ENCODE data around the gene HRC. TPM values are rescaled to one million over a fixed set of nuclear protein-coding genes. Genes with fewer than 3 reads are reported as not detected.

The HRC gene
- total RNA-seq, 1 donor from 2014 or later: 0.72 TPM

DNA sequence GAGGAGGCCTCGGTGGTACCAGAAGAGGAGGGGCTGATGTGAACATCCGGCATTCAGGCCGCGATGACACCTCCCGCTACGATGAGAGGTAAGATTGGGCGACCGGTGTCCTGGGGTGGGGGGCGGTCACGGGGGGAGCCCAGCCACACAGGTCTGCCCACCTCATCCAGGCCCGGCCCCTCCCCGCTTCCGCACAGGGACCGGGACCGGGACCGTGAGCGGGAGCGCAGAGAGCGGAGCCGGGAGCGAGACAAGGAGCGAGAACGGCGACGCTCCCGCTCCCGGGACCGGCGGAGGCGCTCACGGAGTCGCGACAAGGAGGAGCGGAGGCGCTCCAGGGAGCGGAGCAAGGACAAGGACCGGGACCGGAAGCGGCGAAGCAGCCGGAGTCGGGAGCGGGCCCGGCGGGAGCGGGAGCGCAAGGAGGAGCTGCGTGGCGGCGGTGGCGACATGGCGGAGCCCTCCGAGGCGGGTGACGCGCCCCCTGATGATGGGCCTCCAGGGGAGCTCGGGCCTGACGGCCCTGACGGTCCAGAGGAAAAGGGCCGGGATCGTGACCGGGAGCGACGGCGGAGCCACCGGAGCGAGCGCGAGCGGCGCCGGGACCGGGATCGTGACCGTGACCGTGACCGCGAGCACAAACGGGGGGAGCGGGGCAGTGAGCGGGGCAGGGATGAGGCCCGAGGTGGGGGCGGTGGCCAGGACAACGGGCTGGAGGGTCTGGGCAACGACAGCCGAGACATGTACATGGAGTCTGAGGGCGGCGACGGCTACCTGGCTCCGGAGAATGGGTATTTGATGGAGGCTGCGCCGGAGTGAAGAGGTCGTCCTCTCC, 47.4 kb downstream of the HRC start:
- H3K27ac Mint-ChIP-seq (ENCODE audit: unreplicated experiment): no peak overlapping the region
- H3K4me3 Mint-ChIP-seq (ENCODE audit: unreplicated experiment): no peak overlapping the region
- peaks cover 20% of the 10 kb centered on the region for H3K4me1 Mint-ChIP-seq (ENCODE audit: unreplicated experiment)
- H3K27me3 Mint-ChIP-seq (ENCODE audit: unreplicated experiment): peaks cover 10% of the 10 kb centered on the region
- H3K36me3 Mint-ChIP-seq (ENCODE audit: low read depth, unreplicated experiment): peaks cover 24% of the 10 kb centered on the region
- no peaks in the 10 kb centered on the region for H3K9me3 Mint-ChIP-seq (ENCODE audit: unreplicated experiment)
- DNase-seq (ENCODE audit: low spot score): no peak
- TF ChIP-seq, protein P1, sequence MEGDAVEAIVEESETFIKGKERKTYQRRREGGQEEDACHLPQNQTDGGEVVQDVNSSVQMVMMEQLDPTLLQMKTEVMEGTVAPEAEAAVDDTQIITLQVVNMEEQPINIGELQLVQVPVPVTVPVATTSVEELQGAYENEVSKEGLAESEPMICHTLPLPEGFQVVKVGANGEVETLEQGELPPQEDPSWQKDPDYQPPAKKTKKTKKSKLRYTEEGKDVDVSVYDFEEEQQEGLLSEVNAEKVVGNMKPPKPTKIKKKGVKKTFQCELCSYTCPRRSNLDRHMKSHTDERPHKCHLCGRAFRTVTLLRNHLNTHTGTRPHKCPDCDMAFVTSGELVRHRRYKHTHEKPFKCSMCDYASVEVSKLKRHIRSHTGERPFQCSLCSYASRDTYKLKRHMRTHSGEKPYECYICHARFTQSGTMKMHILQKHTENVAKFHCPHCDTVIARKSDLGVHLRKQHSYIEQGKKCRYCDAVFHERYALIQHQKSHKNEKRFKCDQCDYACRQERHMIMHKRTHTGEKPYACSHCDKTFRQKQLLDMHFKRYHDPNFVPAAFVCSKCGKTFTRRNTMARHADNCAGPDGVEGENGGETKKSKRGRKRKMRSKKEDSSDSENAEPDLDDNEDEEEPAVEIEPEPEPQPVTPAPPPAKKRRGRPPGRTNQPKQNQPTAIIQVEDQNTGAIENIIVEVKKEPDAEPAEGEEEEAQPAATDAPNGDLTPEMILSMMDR (IDR thresholded peaks at IDR 0.05; ENCODE audit: unreplicated experiment): no peak

DNA sequence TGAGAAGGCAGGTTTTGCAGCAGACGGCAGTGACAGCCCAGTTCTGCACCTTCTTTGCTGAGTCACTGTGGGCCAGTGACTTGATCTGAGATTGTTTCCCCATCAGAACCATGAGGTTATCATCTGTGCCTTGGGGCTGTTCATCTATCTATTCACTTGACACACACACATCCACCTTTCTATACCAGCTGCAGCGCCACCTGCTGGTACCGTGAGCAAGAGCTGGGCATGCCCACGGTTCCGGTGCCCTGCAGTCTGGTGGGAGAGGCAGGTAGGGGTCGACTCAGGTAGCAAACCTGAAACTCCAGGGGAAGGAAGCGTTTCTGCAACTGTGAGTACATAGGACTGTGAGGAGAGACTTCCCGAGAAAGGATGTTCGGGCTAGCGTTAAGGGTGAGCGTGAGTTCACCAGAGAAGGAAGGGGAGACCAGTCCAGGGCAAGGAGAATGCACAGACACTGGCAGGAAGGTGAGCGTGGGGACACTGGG, 48.5 kb downstream of the HRC start:
- H3K27me3 Mint-ChIP-seq (ENCODE audit: unreplicated experiment): peaks cover 10% of the 10 kb centered on the region
- H3K4me3 Mint-ChIP-seq (ENCODE audit: unreplicated experiment): peak overlapping the region; percentile 86
- H3K4me1 Mint-ChIP-seq (ENCODE audit: unreplicated experiment): peaks cover 20% of the 10 kb centered on the region
- peaks cover 24% of the 10 kb centered on the region for H3K36me3 Mint-ChIP-seq (ENCODE audit: low read depth, unreplicated experiment)
- H3K27ac Mint-ChIP-seq (ENCODE audit: unreplicated experiment): no peak overlapping the region
- peak; percentile 68 for DNase-seq (ENCODE audit: low spot score)
- H3K9me3 Mint-ChIP-seq (ENCODE audit: unreplicated experiment): no peaks in the 10 kb centered on the region
- TF ChIP-seq, protein P1 (IDR thresholded peaks at IDR 0.05; ENCODE audit: unreplicated experiment): peak; percentile 82

DNA sequence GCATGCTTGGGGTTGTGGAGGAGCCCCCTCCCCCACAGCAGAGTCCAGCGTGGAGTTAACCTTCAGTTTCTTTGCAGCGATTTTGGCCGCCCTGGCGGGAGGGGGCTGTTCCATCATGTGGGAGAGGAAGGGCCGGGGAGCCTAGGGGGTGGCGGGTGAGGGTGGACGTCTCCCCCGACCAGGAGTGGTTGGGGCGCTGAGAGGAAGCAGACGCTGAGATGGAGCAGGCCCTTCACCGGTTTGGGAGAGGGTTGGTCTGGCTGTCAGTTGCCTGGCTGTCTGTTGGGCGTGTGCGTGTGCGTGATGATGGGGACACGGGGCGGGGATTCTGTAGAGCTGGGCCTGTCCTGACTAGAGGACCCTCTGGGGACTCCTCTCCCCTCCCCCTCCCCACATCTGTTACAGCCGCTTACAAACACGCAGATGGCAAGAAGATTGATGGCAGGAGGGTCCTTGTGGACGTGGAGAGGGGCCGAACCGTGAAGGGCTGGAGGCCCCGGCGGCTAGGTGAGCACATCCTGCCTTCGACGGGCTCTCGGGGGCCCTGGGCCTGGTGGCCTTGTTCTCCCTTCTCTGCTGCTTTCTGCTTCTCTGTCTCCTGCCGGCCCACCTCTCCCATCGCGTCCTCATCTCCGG, 50.8 kb downstream of the HRC start:
- peaks cover 9% of the 10 kb centered on the region for H3K27me3 Mint-ChIP-seq (ENCODE audit: unreplicated experiment)
- H3K4me1 Mint-ChIP-seq (ENCODE audit: unreplicated experiment): peaks cover 15% of the 10 kb centered on the region
- H3K27ac Mint-ChIP-seq (ENCODE audit: unreplicated experiment): no peak overlapping the region
- TF ChIP-seq, protein P1 (IDR thresholded peaks at IDR 0.05; ENCODE audit: unreplicated experiment): no peak
- peaks cover 33% of the 10 kb centered on the region for H3K36me3 Mint-ChIP-seq (ENCODE audit: low read depth, unreplicated experiment)
- H3K4me3 Mint-ChIP-seq (ENCODE audit: unreplicated experiment): peak overlapping the region; percentile 29
- no peaks in the 10 kb centered on the region for H3K9me3 Mint-ChIP-seq (ENCODE audit: unreplicated experiment)
- no peak for DNase-seq (ENCODE audit: low spot score)

DNA sequence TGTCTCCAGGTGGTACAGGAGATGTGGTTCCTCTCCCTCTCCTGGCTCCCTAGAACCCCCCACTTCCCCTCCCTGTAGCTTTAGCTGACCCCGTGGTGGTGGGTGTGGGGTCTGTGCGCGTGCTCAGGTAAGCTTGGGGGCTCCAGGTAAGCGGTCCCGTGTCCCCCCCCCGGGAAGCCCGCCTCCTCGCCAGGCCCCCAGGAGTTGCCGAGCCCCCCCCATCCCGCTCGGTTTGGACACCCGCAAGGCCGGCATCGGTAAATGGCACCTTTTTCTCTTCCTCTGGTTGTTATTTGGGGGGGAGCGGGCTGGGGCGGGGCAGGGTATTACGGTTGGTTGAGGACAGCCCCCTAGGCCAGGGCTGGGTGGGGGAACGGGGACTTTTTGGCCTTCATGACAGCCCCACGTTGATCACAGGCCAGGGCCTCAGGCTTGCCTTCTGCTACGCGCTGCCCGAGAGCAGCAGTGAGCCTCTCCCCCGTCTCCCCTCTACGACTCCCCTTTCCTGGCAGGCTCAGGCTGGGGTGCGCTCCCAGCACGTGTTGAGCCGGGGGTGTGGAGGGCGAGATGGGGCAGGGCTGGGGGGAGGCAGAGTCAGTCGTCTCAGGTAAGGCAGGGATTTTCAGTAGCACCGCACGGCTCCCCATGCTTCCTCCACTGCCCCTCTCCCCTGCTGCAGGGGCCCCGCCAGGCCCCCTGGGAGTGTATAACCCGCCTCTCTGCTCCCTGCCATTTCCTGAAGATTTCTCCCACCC, 51.7 kb downstream of the HRC start:
- Mint-ChIP-seq H3K27ac (ENCODE audit: unreplicated experiment) (no peak overlapping the region), H3K36me3 (ENCODE audit: low read depth, unreplicated experiment) (peaks cover 32% of the 10 kb centered on the region), H3K27me3 (ENCODE audit: unreplicated experiment) (peaks cover 6% of the 10 kb centered on the region), H3K9me3 (ENCODE audit: unreplicated experiment) (no peaks in the 10 kb centered on the region), H3K4me1 (ENCODE audit: unreplicated experiment) (peaks cover 7% of the 10 kb centered on the region), H3K4me3 (ENCODE audit: unreplicated experiment) (no peak overlapping the region)
- TF ChIP-seq, protein P1 (IDR thresholded peaks at IDR 0.05; ENCODE audit: unreplicated experiment): no peak
- no peak for DNase-seq (ENCODE audit: low spot score)
